Left colon (tissue), 2 donors: ENCODE results near the gene POLD2. TPM values are rescaled to one million over a fixed set of nuclear protein-coding genes. Genes with fewer than 3 reads are reported as not detected.
A peak's percentile ranks its signal among the peaks of the same experiment; 100 is the strongest.
"Not testable (repeated sequence)": the region's sequence is repeated elsewhere in the genome, so short reads cannot be mapped to it uniquely, and the experiment has no call there.

Experiments
- ATAC-seq: fragments of 200-7000 bp; cut with Tn5 transposase; one replicate; pipeline ENCODE4 v1.9.1; 2020; ENCODE audit warnings: mild to moderate bottlenecking, moderate library complexity
- DNase-seq, 2 donors: peaks; one replicate each; pipeline ENCODE4 v3.0.0-alpha.2; 2020
- intact Hi-C, 2 donors: fragments of 100-400 bp; cut with DNase I in 1 of 2; cut with micrococcal nuclease in 1 of 2; formaldehyde crosslinking; loops; one replicate each; pipeline versions ENCODE4 v1.11.2 to v1.14.0; 2022; cut with DNase I, micrococcal nuclease
- long read RNA-seq: library from polyadenylated mRNA; unstranded; transcript quantifications from one replicate; pipeline ENCODE4 v2.0.0, GENCODE V29; 2021
- total RNA-seq, 2 donors: library from RNA; stranded (reverse); fragmentation: NEBNext Ultra II Directional; extraction: Animal tissue kit (Norgen Biotek cat#: 25700); gene quantifications; one replicate each; pipeline ENCODE4 v1.2.1, GENCODE V29; 2021
- donor health status: DM: no; HTN: no; CAD: no.
- donor health status: DM: yes; HTN: yes; CAD: no.

POLD2 gene
- 10 to 100 TPM; 40.5 to 57.0 TPM for total RNA-seq
- long read RNA-seq, transcript POLD2-207 (11 exons, 1,659 nt), result minor isoform, 10 of 103 reads
- long read RNA-seq, transcript POLD2-218 (11 exons, 1,619 nt), result major isoform, 58 of 103 reads
- long read RNA-seq, partial matches to known transcripts, result 25 of 103 reads
- long read RNA-seq, other reads (novel, unspliced or antisense), result 10 of 103 reads

- DNase-seq (peak; percentile 98 to 99), ATAC-seq (peak; percentile 99)
- intact Hi-C loops, result no loop called here
Observed at GRCh38 chr7:44123190-44124003, at the start of gene POLD2. Gene POLD2 (minus strand): TSS chr7:44123548. CDS start chr7:44122053, 1,495 bp downstream.

- ATAC-seq (no peak), DNase-seq (no peak)
- intact Hi-C loops, result no loop called here
Observed at GRCh38 chr7:44172803-44173424, 49.6 kb upstream of the POLD2 start.

- ATAC-seq (no peak), DNase-seq (no peak)
- intact Hi-C loops, result no loop called here
Observed at GRCh38 chr7:44172352-44172751, 49.0 kb upstream of the POLD2 start.

- ATAC-seq, DNase-seq, intact Hi-C loops: not testable (repeated sequence)
Observed at GRCh38 chr7:44171901-44172300, 48.6 kb upstream of the POLD2 start.

- intact Hi-C loops, result no loop called here
- no peak for DNase-seq
- no peak for ATAC-seq
Observed at GRCh38 chr7:44167920-44168319, 44.6 kb upstream of the POLD2 start.

GRCh38 chr7:44163591-44163990, 40.2 kb upstream of the POLD2 start:
- ATAC-seq, result no peak

GRCh38 chr7:44162785-44163395, 39.5 kb upstream of the POLD2 start:
- no peak for DNase-seq
- intact Hi-C loops, result no loop called here
- ATAC-seq, result no peak

More at GRCh38 chr7:44163591-44163990, 40.2 kb upstream of the POLD2 start:
- intact Hi-C loops, result no loop called here
- DNase-seq, result no peak

- intact Hi-C loops, result no loop called here
- ATAC-seq, result no peak
Observed at GRCh38 chr7:44162179-44162578, 38.8 kb upstream of the POLD2 start.

GRCh38 chr7:44161371-44161770, 38.0 kb upstream of the POLD2 start:
- intact Hi-C loops, result no loop called here
- no peak for ATAC-seq
- no peak for DNase-seq

More at GRCh38 chr7:44162179-44162578, 38.8 kb upstream of the POLD2 start:
- no peak for DNase-seq

- ATAC-seq (no peak), DNase-seq (no peak)
- intact Hi-C loops, result no loop called here
Observed at GRCh38 chr7:44159824-44160630, 36.7 kb upstream of the POLD2 start.

- intact Hi-C loops, result no loop called here
- DNase-seq (no peak), ATAC-seq (no peak)
Observed at GRCh38 chr7:44158873-44159631, 35.7 kb upstream of the POLD2 start.

- no peak for DNase-seq
- intact Hi-C loops, result no loop called here
- ATAC-seq, result no peak
Observed at GRCh38 chr7:44158096-44158872, 34.9 kb upstream of the POLD2 start.

- ATAC-seq, result no peak
- DNase-seq, result no peak
- intact Hi-C loops, result no loop called here
Observed at GRCh38 chr7:44157116-44158080, 34.0 kb upstream of the POLD2 start.

- intact Hi-C loops, result no loop called here
- ATAC-seq (no peak), DNase-seq (no peak)
Observed at GRCh38 chr7:44156453-44157010, 33.2 kb upstream of the POLD2 start.

- DNase-seq (no peak), ATAC-seq (peak; percentile 43)
- intact Hi-C loops, result no loop called here
Observed at GRCh38 chr7:44155191-44156185, 32.1 kb upstream of the POLD2 start.
